Upper lobe of left lung (tissue), 4 donors: ENCODE data around the gene APAF1.

Source experiments
- CTCF ChIP-seq, 6 experiments: fragments of 450-650 bp in 4 of 6; fragments of 200-600 bp in 2 of 6; sonication (generic) in 2 of 6; IDR thresholded peaks; one replicate each; pipeline ENCODE4 v1.5.1; 2016 to 2019; ENCODE audit warnings: antibody characterized with exemption in 6 of 6
- EP300 ChIP-seq, 4 donors: sonication (generic); formaldehyde crosslinking; IDR thresholded peaks; one replicate each; pipeline ENCODE4 v1.5.1; 2017; ENCODE audit warnings: antibody characterized with exemption in 4 of 4, control low read depth in 2 of 4
- POLR2A ChIP-seq, 4 donors: fragments of 450-650 bp; IDR thresholded peaks; one replicate each; pipeline ENCODE4 v1.5.1; 2016 to 2017; ENCODE audit warnings: antibody characterized with exemption in 4 of 4, mild to moderate bottlenecking in 2 of 4
- POLR2AphosphoS5 ChIP-seq, 2 donors: sonication (generic); formaldehyde crosslinking; IDR thresholded peaks; one replicate each; pipeline ENCODE4 v1.5.1; 2017; ENCODE audit warnings: antibody characterized with exemption in 2 of 2

GRCh38 chr12:98719515-98720504 lies 74.7 kb downstream of the APAF1 start:
- TF ChIP-seq CTCF (IDR thresholded peaks at IDR 0.05), result no peak
- no peak for TF ChIP-seq POLR2A (IDR thresholded peaks at IDR 0.05)
- TF ChIP-seq POLR2AphosphoS5 (IDR thresholded peaks at IDR 0.05), result no peak
- no peak for TF ChIP-seq EP300 (IDR thresholded peaks at IDR 0.05)
